ENCODE measurements around the gene SLC35C1.

DNA sequence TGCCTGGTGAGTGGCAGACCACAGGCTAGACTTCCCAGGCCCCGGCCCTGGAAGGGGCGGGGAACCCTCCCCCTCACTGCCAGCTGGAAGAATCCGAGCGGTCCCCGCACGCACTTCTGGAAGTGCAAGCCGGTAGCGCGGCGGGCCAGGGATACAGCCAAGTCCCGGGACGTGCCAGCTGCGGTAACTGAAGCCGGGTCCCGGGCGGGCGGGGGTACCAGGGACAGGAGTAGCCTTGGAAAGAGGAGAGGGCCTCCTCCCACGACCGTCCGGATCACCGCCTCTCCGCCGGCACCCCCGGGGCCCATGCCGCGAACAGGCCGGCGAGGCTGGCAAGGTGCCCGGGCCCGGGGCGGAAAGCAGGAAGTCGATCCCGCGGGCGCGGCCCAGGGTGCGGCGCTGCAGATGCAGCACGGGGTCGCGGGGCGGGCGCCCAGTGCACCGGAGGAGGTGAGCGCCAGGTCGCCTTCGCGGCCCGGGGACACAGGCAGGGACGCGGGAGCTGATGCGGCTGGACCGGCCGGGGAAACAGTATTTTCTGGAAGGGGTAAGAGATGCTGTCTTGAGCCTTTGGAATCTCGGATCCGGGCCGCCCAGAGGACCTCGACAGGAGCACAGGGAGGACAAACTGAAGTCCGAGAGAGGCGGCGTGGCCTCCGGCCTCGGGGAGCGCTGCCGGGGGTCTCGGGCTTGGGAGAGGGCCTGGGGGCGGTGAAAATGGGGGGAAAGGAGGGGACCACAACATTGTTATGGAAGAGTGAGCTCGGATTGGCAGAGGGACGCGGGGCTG lies 783 bp upstream of the SLC35C1 start:
- TF ChIP-seq, protein P1, sequence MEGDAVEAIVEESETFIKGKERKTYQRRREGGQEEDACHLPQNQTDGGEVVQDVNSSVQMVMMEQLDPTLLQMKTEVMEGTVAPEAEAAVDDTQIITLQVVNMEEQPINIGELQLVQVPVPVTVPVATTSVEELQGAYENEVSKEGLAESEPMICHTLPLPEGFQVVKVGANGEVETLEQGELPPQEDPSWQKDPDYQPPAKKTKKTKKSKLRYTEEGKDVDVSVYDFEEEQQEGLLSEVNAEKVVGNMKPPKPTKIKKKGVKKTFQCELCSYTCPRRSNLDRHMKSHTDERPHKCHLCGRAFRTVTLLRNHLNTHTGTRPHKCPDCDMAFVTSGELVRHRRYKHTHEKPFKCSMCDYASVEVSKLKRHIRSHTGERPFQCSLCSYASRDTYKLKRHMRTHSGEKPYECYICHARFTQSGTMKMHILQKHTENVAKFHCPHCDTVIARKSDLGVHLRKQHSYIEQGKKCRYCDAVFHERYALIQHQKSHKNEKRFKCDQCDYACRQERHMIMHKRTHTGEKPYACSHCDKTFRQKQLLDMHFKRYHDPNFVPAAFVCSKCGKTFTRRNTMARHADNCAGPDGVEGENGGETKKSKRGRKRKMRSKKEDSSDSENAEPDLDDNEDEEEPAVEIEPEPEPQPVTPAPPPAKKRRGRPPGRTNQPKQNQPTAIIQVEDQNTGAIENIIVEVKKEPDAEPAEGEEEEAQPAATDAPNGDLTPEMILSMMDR (IDR thresholded peaks at IDR 0.05): no peak
- TF ChIP-seq POLR2A (IDR thresholded peaks at IDR 0.05): no peak

All from lower leg skin (tissue), 3 donors.